Heart left ventricle (tissue), 16 donors: ENCODE measurements around the gene CNST. TPM values are rescaled to one million over a fixed set of nuclear protein-coding genes. Genes with fewer than 3 reads are reported as not detected.

ENCODE experiments used
- ATAC-seq, 4 donors: fragments of 200-7000 bp; cut with Tn5 transposase; one replicate each; pipeline ENCODE4 v1.9.1; 2020 to 2022; ENCODE audit warnings: moderate library complexity in 4 of 4, mild to moderate bottlenecking in 3 of 4, moderate number of reproducible peaks in 1 of 4
- DNase-seq, 5 donors: peaks; one replicate each; pipeline ENCODE4 v3.0.0-alpha.2; 2020
- H3K27ac ChIP-seq, 12 donors: fragments of 200-600 bp; sonication (generic) in 4 of 12; one replicate each; pipeline versions ENCODE4 v1.5.0 to v1.8.0; 2016 to 2022; ENCODE audit warnings: mild to moderate bottlenecking in 2 of 12
- H3K27me3 ChIP-seq, 9 donors: fragments of 200-600 bp; sonication (generic) in 2 of 9; one replicate each; pipeline versions ENCODE4 v1.5.1 to v1.8.0; 2016 to 2022; ENCODE audit warnings: mild to moderate bottlenecking in 3 of 9
- H3K36me3 ChIP-seq, 9 donors: fragments of 200-600 bp; sonication (generic) in 2 of 9; one replicate each; pipeline versions ENCODE4 v1.5.0 to v1.8.0; 2018 to 2022; ENCODE audit warnings: mild to moderate bottlenecking in 2 of 9
- H3K4me1 ChIP-seq, 12 donors: fragments of 200-600 bp; sonication (generic) in 4 of 12; one replicate each; pipeline versions ENCODE4 v1.5.0 to v1.8.0; 2016 to 2022; ENCODE audit warnings: mild to moderate bottlenecking in 3 of 12
- H3K4me3 ChIP-seq, 12 donors: fragments of 200-600 bp; sonication (generic) in 4 of 12; one replicate each; pipeline versions ENCODE4 v1.5.0 to v1.8.0; 2017 to 2022; ENCODE audit warnings: mild to moderate bottlenecking in 9 of 12, moderate library complexity in 4 of 12
- H3K9me3 ChIP-seq, 12 donors: fragments of 200-600 bp; sonication (generic) in 4 of 12; one replicate each; pipeline versions ENCODE4 v1.5.0 to v1.8.0; 2016 to 2022; ENCODE audit warnings: mild to moderate bottlenecking in 1 of 12
- CTCF ChIP-seq, 12 donors: fragments of 200-600 bp; sonication (generic) in 4 of 12; IDR thresholded peaks; one replicate each; pipeline versions ENCODE4 v1.5.0 to v1.8.0; 2018 to 2022; ENCODE audit warnings: antibody characterized with exemption in 12 of 12, mild to moderate bottlenecking in 5 of 12
- POLR2A ChIP-seq, 2 donors: fragments of 450-650 bp; IDR thresholded peaks; one replicate each; pipeline ENCODE4 v1.6.1; 2017; ENCODE audit warnings: antibody characterized with exemption in 2 of 2, mild to moderate bottlenecking in 2 of 2, moderate library complexity in 2 of 2
- WGBS, 4 donors: extraction: QIAGEN DNeasy Blood & Tissue Kit in 2 of 4; methylation state at CpG; one replicate each; pipeline versions ENCODE4 v1.1.5 to v1.1.7; 2013 to 2018; 5-methylcytosine and 5-hydroxymethylcytosine counted together
- intact Hi-C, 10 donors: fragments of 100-400 bp; cut with DNase I; formaldehyde crosslinking; loops; one replicate each; pipeline versions ENCODE4 v1.11.1 to v1.14.2; 2022
- polyA plus RNA-seq, 2 donors: library from polyadenylated mRNA; stranded (reverse); fragments of 200-250 nt; gene quantifications; one replicate each; pipeline ENCODE4 v1.2.3, GENCODE V29; 2013
- total RNA-seq, 9 donors: library from RNA; depleted of rRNA in 2 of 9; stranded (reverse); fragments of >200 nt in 2 of 9; fragmentation: NEBNext Ultra II Directional in 3 of 9; extraction: Animal tissue kit (Norgen Biotek cat#: 25700) in 3 of 9; gene quantifications; one replicate each; pipeline versions ENCODE4 v1.1.0 to v1.2.4, GENCODE V29; 2016 to 2023
- donor health status: ischemic (EF 13 %, LVEDD 7.1; RV severe dilation, severe dysfunction).
- donor health status: healthy with polysubstance abuse.
- donor health status: DM: no; HTN: yes; CAD: no.
- donor health status: DM: no; HTN: no; CAD: no.
- donor health status: ischemic (EF 25% LVEDD 6.9; RV normal size, moderate dysfunction).
- donor health status: ischemic (EF 25% LVEDD 5.7; RV mildly dilated, moderate dysfunction).
- donor health status: healthy.
- donor health status: DM: yes; HTN: yes; CAD: no.
- donor health status: ischemic (EF 35%, LVEDD 5.7; RV mildly dilated, moderate dysfunction).
- donor health status: nonischemic (EF 11% LVEDD 7.7; RV severe dilation, severe dysfunction).
- donor health status: DM: yes; HTN: yes; CAD: no.
- donor health status: PGD.
- donor health status: ischemic (EF 29% LVEDD 5.4; RV normal size, mild dysfunction).
- donor health status: nonischemic (EF 23%, LVEDD 6.1; RV moderate dilation, normal function).

Gene CNST
- total and polyA plus RNA-seq, 11 donors: 3.9 to 23.9 (median 17.6) TPM

GRCh38 chr1:246582301-246583055, 16.2 kb downstream of the CNST start:
- DNase-seq: no peak
- 85 to 89% (median 87%) methylated on average over 17 of the region's 17 CpGs for WGBS, 4 donors
- H3K27me3 ChIP-seq: no peaks in the 10 kb centered on the region
- peaks cover 4 to 86% (median 58%) of the 10 kb centered on the region in 12 donors for H3K4me1 ChIP-seq
- intact Hi-C loops: no loop called here
- H3K27ac ChIP-seq: peak overlapping the region in 6 of 12 donors; percentile 41 to 76 (median 64)
- no peak overlapping the region for H3K4me3 ChIP-seq
- TF ChIP-seq CTCF (IDR thresholded peaks at IDR 0.05): no peak
- no peak for TF ChIP-seq POLR2A (IDR thresholded peaks at IDR 0.05)
- peaks cover 0 to 6% (median 0%) of the 10 kb centered on the region in 9 donors for H3K36me3 ChIP-seq
- no peak for ATAC-seq
- no peaks in the 10 kb centered on the region for H3K9me3 ChIP-seq

- H3K4me1 ChIP-seq: peaks cover 4 to 86% (median 55%) of the 10 kb centered on the region in 12 donors
- no peaks in the 10 kb centered on the region for H3K27me3 ChIP-seq
- H3K9me3 ChIP-seq: no peaks in the 10 kb centered on the region
- H3K27ac ChIP-seq: peak overlapping the region in 11 of 12 donors; percentile 18 to 76 (median 41)
- intact Hi-C loops: no loop called here
- no peak for DNase-seq
- H3K36me3 ChIP-seq: peaks cover 0 to 6% (median 0%) of the 10 kb centered on the region in 9 donors
- no peak for ATAC-seq
- WGBS, 4 donors: 91 to 97% (median 95%) methylated on average over 2 of the region's 2 CpGs
- TF ChIP-seq CTCF (IDR thresholded peaks at IDR 0.05) (no peak), POLR2A (IDR thresholded peaks at IDR 0.05) (no peak)
- H3K4me3 ChIP-seq: no peak overlapping the region
These were observed 16.8 kb downstream of the CNST start for GRCh38 chr1:246583056-246583440.

GRCh38 chr1:246583448-246584185, 17.4 kb downstream of the CNST start:
- WGBS, 4 donors: 70 to 81% (median 76%) methylated on average over 6 of the region's 6 CpGs
- Histone ChIP-seq H3K4me3 (no peak overlapping the region), H3K27ac (peak overlapping the region; percentile 1 to 76 (median 37)), H3K36me3 (peaks cover 0 to 6% (median 0%) of the 10 kb centered on the region in 9 donors), H3K4me1 (peaks cover 4 to 83% (median 53%) of the 10 kb centered on the region in 12 donors), H3K27me3 (no peaks in the 10 kb centered on the region), H3K9me3 (no peaks in the 10 kb centered on the region)
- intact Hi-C loops: no loop called here
- no peak for DNase-seq
- TF ChIP-seq POLR2A (IDR thresholded peaks at IDR 0.05): no peak
- TF ChIP-seq CTCF (IDR thresholded peaks at IDR 0.05): no peak
- peak; percentile 73 to 84 (median 76) for ATAC-seq

GRCh38 chr1:246587032-246587431, 20.8 kb downstream of the CNST start:
- no peak for DNase-seq
- H3K4me3 ChIP-seq: no peak overlapping the region
- WGBS, 4 donors: 69 to 81% (median 74%) methylated on average over 3 of the region's 3 CpGs
- H3K27ac ChIP-seq: peak overlapping the region in 9 of 12 donors; percentile 11 to 87 (median 62)
- intact Hi-C loops: no loop called here
- no peak for ATAC-seq
- TF ChIP-seq CTCF (IDR thresholded peaks at IDR 0.05) (no peak), POLR2A (IDR thresholded peaks at IDR 0.05) (no peak)
- peaks cover 0 to 12% (median 5%) of the 10 kb centered on the region in 9 donors for H3K36me3 ChIP-seq
- no peaks in the 10 kb centered on the region for H3K27me3 ChIP-seq
- peaks cover 4 to 58% (median 32%) of the 10 kb centered on the region in 12 donors for H3K4me1 ChIP-seq
- H3K9me3 ChIP-seq: peaks cover 0 to 7% (median 0%) of the 10 kb centered on the region in 12 donors
